HepG2 (cell line): ENCODE data around the gene C16orf87. TPM values are rescaled to one million over a fixed set of nuclear protein-coding genes. Genes with fewer than 3 reads are reported as not detected.

Experiments
- AHDC1 ChIP-seq: sonication (generic); formaldehyde crosslinking; IDR thresholded peaks from 2 replicates; pipeline ENCODE4 v1.5.1; 2020; ENCODE audit warnings: mild to moderate bottlenecking, missing genetic modification reagents, borderline replicate concordance
- ARNT ChIP-seq: fragments of 450-650 bp; IDR thresholded peaks from 2 replicates; pipeline ENCODE4 v1.6.1; 2017
- CC2D1A ChIP-seq: sonication (generic); formaldehyde crosslinking; IDR thresholded peaks from 2 replicates; pipeline ENCODE4 v1.8.1; 2023; ENCODE audit warnings: mild to moderate bottlenecking, missing genetic modification reagents
- CSRNP1 ChIP-seq: sonication (generic); formaldehyde crosslinking; IDR thresholded peaks from 2 replicates; pipeline ENCODE4 v1.8.1; 2023; ENCODE audit warnings: mild to moderate bottlenecking, missing genetic modification reagents
- HHEX ChIP-seq: IDR thresholded peaks from 2 replicates; pipeline ENCODE4 v1.6.1; 2016; ENCODE audit warnings: control low read depth
- HIVEP1 ChIP-seq: sonication (generic); formaldehyde crosslinking; IDR thresholded peaks from 2 replicates; pipeline ENCODE4 v1.4.0; 2020; ENCODE audit warnings: mild to moderate bottlenecking, missing genetic modification reagents
- JUND ChIP-seq: sonication (generic); formaldehyde crosslinking; IDR thresholded peaks from 2 replicates; pipeline ENCODE4 v1.8.0; 2022; ENCODE audit warnings: mild to moderate bottlenecking, missing genetic modification reagents
- RNF219 ChIP-seq: sonication (generic); formaldehyde crosslinking; IDR thresholded peaks from 2 replicates; pipeline ENCODE4 v1.5.0; 2020; ENCODE audit warnings: mild to moderate bottlenecking, missing genetic modification reagents
- TOE1 ChIP-seq: sonication (generic); formaldehyde crosslinking; IDR thresholded peaks from 2 replicates; pipeline ENCODE4 v1.4.0; 2020; ENCODE audit warnings: mild to moderate bottlenecking, missing genetic modification reagents
- TRIM22 ChIP-seq: fragments of 450-650 bp; IDR thresholded peaks from 2 replicates; pipeline ENCODE4 v1.6.1; 2017
- ZBTB1 ChIP-seq: sonication (generic); formaldehyde crosslinking; IDR thresholded peaks from 2 replicates; pipeline ENCODE4 v1.4.0; 2020; ENCODE audit warnings: missing genetic modification reagents, borderline replicate concordance
- ZNF713 ChIP-seq: sonication (generic); formaldehyde crosslinking; IDR thresholded peaks from 2 replicates; pipeline ENCODE4 v1.4.0; 2020; ENCODE audit warnings: mild to moderate bottlenecking, missing genetic modification reagents
- ZSCAN5A ChIP-seq: sonication (generic); formaldehyde crosslinking; IDR thresholded peaks from 2 replicates; pipeline ENCODE4 v1.8.0; 2022; ENCODE audit warnings: mild to moderate bottlenecking, missing genetic modification reagents, borderline replicate concordance
- polyA plus RNA-seq, 8 experiments: library from polyadenylated mRNA; depleted of rRNA in 3 of 8; stranded (reverse) in 7 of 8; unstranded in 1 of 8; fragments of >200 nt; fragmentation: Illumina TruSeq in 4 of 8; extraction: Trizol in 4 of 8; gene quantifications; 2 replicates each; pipeline versions ENCODE4 v1.2.1 to v1.2.3, GENCODE V29; 2011 to 2016; ENCODE audit warnings: low read depth in 4 of 8, missing spikeins in 1 of 8, mixed read lengths in 1 of 8; ENCODE audit not compliant: insufficient read depth in 1 of 8
- total RNA-seq, 5 experiments: library from RNA; depleted of rRNA; stranded (reverse); fragments of >200 nt; fragmentation: Illumina TruSeq; extraction: Trizol; gene quantifications; 2 replicates each; pipeline ENCODE4 v1.2.3, GENCODE V29; 2016; ENCODE audit warnings: low read depth in 1 of 5

The C16orf87 gene
- total and polyA plus RNA-seq, 2 of the 13 experiments (the other 11 are each of a cell fraction or from before 2014, with no cell fraction given): 8.6 to 19.5 TPM

- TF ChIP-seq ZSCAN5A (CRISPR knock-in tag): no peak
- no peak for TF ChIP-seq RNF219
- no peak for TF ChIP-seq TRIM22
- no peak for TF ChIP-seq TOE1 (CRISPR knock-in tag)
- peak; percentile 92; the same call in 1 of the 2 replicates for TF ChIP-seq CSRNP1
- 0 out of 2 replicates have a peak, but pooled peaks have one; percentile 70 for TF ChIP-seq ZNF713 (CRISPR knock-in tag)
- no peak for TF ChIP-seq ZBTB1 (CRISPR knock-in tag)
- TF ChIP-seq HHEX (CRISPR knock-in tag): no peak
- TF ChIP-seq ARNT: no peak
- no peak for TF ChIP-seq JUND
- TF ChIP-seq HIVEP1 (CRISPR knock-in tag): peak; percentile 97
- TF ChIP-seq AHDC1 (CRISPR knock-in tag): peak; percentile 55
- TF ChIP-seq CC2D1A (CRISPR knock-in tag): peak; percentile 93
These were observed 41.2 kb downstream of the C16orf87 start (continued) for GRCh38 chr16:46789499-46790414.
